K562 (cell line): ENCODE data around the gene MYLK4. TPM values are rescaled to one million over a fixed set of nuclear protein-coding genes. Genes with fewer than 3 reads are reported as not detected.

Experiments
- CTCFL ChIP-seq: IDR thresholded peaks from 2 replicates; pipeline ENCODE4 v1.6.1; 2011; ENCODE audit warnings: borderline replicate concordance, low read depth, mild to moderate bottlenecking, moderate library complexity, low read length; ENCODE audit not compliant: insufficient read depth, poor library complexity, severe bottlenecking
- LEF1 ChIP-seq: fragments of 450-650 bp; IDR thresholded peaks from 2 replicates; pipeline ENCODE4 v1.6.1; 2016; ENCODE audit warnings: mild to moderate bottlenecking
- MYC ChIP-seq, 2 experiments: fragments of 250-450 bp in 1 of 2; sonication (Bioruptor Pico) in 1 of 2; IDR thresholded peaks; 2 replicates each; pipeline versions ENCODE4 v1.5.1 to v1.6.1; 2012 to 2021; ENCODE audit warnings: low read depth in 2 of 2, borderline replicate concordance in 1 of 2, improper control_type of control experiment in 1 of 2, low read length in 1 of 2, mild to moderate bottlenecking in 1 of 2, moderate library complexity in 1 of 2
- RBM34 ChIP-seq: fragments of 200-400 bp; formaldehyde crosslinking; IDR thresholded peaks from 2 replicates; pipeline ENCODE4 v1.6.1; 2018; ENCODE audit warnings: low read length, borderline replicate concordance; ENCODE audit not compliant: insufficient read depth
- SMARCB1 ChIP-seq: IDR thresholded peaks from 2 replicates; pipeline ENCODE4 v1.6.1; 2011; ENCODE audit warnings: improper control_type of control experiment, low read depth; ENCODE audit not compliant: insufficient read length
- ZNF79 ChIP-seq: fragments of 250-450 bp; sonication (Bioruptor Pico); IDR thresholded peaks from 2 replicates; pipeline ENCODE4 v1.4.0; 2020; ENCODE audit warnings: low read depth, mild to moderate bottlenecking, moderate library complexity
- polyA plus RNA-seq, 8 experiments: library from polyadenylated mRNA; depleted of rRNA in 4 of 8; stranded (reverse) in 5 of 8; unstranded in 3 of 8; fragments of >200 nt; fragmentation: Nextera tagmentation in 2 of 8; fragmentation: Illumina TruSeq in 1 of 8; extraction: Ambion mirVana in 2 of 8; extraction: Trizol in 1 of 8; gene quantifications; 2 replicates each; pipeline versions ENCODE4 v1.2.1 to v1.2.3, GENCODE V29; 2011 to 2014; ENCODE audit warnings: inconsistent platforms in 1 of 8, missing spikeins in 1 of 8
- total RNA-seq, 7 experiments: library from RNA; depleted of rRNA in 6 of 7; stranded (reverse); fragments of >200 nt in 6 of 7; fragmentation: Illumina TruSeq in 2 of 7; extraction: Trizol in 2 of 7; gene quantifications; 2 replicates each; pipeline versions ENCODE4 v1.2.1 to v1.2.3, GENCODE V29; 2011 to 2021; ENCODE audit warnings: low replicate concordance in 1 of 7
- TF ChIP-seq, protein P1 (sequence below): fragments of 250-450 bp; sonication (Bioruptor Pico); IDR thresholded peaks from 2 replicates; pipeline ENCODE4 v1.4.0; 2020; ENCODE audit warnings: mild to moderate bottlenecking
- TF ChIP-seq, protein P2 (sequence below): sonication (generic); formaldehyde crosslinking; IDR thresholded peaks from 2 replicates; pipeline ENCODE4 v1.8.1; 2023; ENCODE audit warnings: mild to moderate bottlenecking, missing genetic modification reagents
- TF ChIP-seq, protein P3 (sequence below): sonication (generic); formaldehyde crosslinking; IDR thresholded peaks from 2 replicates; pipeline ENCODE4 v1.8.1; 2023; ENCODE audit warnings: missing genetic modification reagents, mild to moderate bottlenecking, borderline replicate concordance
- TF ChIP-seq, protein P4 (sequence below): fragments of 250-450 bp; sonication (Bioruptor Pico); IDR thresholded peaks from 2 replicates; pipeline ENCODE4 v1.8.0; 2021; ENCODE audit warnings: mild to moderate bottlenecking, moderate library complexity

Gene MYLK4
- total and polyA plus RNA-seq, 9 of the 15 experiments (the other 6 are each of a cell fraction or from before 2014, with no cell fraction given): 0.01 to 0.15 (median 0.06) TPM

DNA sequence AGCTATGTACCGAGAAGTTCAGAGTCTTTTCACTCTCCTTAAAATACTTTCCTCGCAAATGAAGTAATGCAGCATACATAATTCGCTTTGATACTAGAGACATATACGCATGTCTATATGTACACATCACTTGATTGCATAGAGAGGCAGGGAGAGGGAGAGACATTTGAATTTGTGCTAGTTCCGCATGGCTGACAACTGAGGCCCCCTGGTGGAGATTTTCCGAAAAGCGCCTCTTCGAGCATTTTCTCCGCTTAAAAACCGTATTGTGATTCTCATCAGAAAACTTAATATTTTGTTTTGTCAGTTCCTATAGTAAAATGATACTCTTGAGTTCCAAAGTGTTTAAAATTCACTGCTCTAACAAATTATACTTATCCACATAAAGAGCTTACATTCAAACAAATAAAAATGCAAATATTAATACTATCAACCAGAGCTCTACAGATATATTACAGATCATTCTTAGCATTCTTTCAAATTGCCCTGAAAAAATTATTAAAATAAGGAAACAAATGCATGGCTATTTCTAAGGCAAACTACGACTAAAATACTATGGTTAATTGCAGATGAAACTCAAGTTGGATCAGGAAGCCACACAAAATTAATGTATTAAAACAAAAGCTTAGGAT is 637 bp downstream of the MYLK4 start (continued):
- TF ChIP-seq, protein P1, sequence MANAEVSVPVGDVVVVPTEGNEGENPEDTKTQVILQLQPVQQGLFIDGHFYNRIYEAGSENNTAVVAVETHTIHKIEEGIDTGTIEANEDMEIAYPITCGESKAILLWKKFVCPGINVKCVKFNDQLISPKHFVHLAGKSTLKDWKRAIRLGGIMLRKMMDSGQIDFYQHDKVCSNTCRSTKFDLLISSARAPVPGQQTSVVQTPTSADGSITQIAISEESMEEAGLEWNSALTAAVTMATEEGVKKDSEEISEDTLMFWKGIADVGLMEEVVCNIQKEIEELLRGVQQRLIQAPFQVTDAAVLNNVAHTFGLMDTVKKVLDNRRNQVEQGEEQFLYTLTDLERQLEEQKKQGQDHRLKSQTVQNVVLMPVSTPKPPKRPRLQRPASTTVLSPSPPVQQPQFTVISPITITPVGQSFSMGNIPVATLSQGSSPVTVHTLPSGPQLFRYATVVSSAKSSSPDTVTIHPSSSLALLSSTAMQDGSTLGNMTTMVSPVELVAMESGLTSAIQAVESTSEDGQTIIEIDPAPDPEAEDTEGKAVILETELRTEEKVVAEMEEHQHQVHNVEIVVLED: no peak
- no peak for TF ChIP-seq LEF1
- no peak for TF ChIP-seq SMARCB1
- TF ChIP-seq CTCFL: no peak
- TF ChIP-seq, protein P2, sequence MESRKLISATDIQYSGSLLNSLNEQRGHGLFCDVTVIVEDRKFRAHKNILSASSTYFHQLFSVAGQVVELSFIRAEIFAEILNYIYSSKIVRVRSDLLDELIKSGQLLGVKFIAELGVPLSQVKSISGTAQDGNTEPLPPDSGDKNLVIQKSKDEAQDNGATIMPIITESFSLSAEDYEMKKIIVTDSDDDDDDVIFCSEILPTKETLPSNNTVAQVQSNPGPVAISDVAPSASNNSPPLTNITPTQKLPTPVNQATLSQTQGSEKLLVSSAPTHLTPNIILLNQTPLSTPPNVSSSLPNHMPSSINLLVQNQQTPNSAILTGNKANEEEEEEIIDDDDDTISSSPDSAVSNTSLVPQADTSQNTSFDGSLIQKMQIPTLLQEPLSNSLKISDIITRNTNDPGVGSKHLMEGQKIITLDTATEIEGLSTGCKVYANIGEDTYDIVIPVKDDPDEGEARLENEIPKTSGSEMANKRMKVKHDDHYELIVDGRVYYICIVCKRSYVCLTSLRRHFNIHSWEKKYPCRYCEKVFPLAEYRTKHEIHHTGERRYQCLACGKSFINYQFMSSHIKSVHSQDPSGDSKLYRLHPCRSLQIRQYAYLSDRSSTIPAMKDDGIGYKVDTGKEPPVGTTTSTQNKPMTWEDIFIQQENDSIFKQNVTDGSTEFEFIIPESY (CRISPR knock-in tag): peak; percentile 85
- TF ChIP-seq MYC (IDR thresholded peaks at IDR 0.05; ENCODE audit: low read depth, low read length): peak; percentile 80
- no peak for TF ChIP-seq MYC (CRISPR knock-in tag; IDR thresholded peaks at IDR 0.05; ENCODE audit: borderline replicate concordance, low read depth)
- TF ChIP-seq, protein P3, sequence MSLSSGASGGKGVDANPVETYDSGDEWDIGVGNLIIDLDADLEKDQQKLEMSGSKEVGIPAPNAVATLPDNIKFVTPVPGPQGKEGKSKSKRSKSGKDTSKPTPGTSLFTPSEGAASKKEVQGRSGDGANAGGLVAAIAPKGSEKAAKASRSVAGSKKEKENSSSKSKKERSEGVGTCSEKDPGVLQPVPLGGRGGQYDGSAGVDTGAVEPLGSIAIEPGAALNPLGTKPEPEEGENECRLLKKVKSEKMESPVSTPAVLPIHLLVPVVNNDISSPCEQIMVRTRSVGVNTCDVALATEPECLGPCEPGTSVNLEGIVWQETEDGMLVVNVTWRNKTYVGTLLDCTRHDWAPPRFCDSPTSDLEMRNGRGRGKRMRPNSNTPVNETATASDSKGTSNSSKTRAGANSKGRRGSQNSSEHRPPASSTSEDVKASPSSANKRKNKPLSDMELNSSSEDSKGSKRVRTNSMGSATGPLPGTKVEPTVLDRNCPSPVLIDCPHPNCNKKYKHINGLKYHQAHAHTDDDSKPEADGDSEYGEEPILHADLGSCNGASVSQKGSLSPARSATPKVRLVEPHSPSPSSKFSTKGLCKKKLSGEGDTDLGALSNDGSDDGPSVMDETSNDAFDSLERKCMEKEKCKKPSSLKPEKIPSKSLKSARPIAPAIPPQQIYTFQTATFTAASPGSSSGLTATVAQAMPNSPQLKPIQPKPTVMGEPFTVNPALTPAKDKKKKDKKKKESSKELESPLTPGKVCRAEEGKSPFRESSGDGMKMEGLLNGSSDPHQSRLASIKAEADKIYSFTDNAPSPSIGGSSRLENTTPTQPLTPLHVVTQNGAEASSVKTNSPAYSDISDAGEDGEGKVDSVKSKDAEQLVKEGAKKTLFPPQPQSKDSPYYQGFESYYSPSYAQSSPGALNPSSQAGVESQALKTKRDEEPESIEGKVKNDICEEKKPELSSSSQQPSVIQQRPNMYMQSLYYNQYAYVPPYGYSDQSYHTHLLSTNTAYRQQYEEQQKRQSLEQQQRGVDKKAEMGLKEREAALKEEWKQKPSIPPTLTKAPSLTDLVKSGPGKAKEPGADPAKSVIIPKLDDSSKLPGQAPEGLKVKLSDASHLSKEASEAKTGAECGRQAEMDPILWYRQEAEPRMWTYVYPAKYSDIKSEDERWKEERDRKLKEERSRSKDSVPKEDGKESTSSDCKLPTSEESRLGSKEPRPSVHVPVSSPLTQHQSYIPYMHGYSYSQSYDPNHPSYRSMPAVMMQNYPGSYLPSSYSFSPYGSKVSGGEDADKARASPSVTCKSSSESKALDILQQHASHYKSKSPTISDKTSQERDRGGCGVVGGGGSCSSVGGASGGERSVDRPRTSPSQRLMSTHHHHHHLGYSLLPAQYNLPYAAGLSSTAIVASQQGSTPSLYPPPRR (CRISPR knock-in tag): no peak
- 0 out of 2 replicates have a peak, but pooled peaks have one; percentile 46 for TF ChIP-seq RBM34
- TF ChIP-seq, protein P4, sequence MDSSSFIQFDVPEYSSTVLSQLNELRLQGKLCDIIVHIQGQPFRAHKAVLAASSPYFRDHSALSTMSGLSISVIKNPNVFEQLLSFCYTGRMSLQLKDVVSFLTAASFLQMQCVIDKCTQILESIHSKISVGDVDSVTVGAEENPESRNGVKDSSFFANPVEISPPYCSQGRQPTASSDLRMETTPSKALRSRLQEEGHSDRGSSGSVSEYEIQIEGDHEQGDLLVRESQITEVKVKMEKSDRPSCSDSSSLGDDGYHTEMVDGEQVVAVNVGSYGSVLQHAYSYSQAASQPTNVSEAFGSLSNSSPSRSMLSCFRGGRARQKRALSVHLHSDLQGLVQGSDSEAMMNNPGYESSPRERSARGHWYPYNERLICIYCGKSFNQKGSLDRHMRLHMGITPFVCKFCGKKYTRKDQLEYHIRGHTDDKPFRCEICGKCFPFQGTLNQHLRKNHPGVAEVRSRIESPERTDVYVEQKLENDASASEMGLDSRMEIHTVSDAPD (CRISPR knock-in tag): no peak
- no peak for TF ChIP-seq ZNF79 (CRISPR knock-in tag)
